Tibial nerve (tissue), 3 donors: ENCODE results near the gene TNPO1.
"Not testable (repeated sequence)": the region's sequence is repeated elsewhere in the genome, so short reads cannot be mapped to it uniquely, and the experiment has no call there.

Experiments used
- POLR2A ChIP-seq, 2 donors: fragments of 450-650 bp; IDR thresholded peaks; one replicate each; pipeline ENCODE4 v1.6.1; 2017; ENCODE audit warnings: antibody characterized with exemption in 2 of 2, mild to moderate bottlenecking in 2 of 2, moderate library complexity in 2 of 2
- TF ChIP-seq, protein P1 (sequence below), 5 experiments: fragments of 200-600 bp in 3 of 5; fragments of 450-650 bp in 2 of 5; sonication (generic) in 3 of 5; IDR thresholded peaks; one replicate each; pipeline ENCODE4 v1.5.1; 2016 to 2019; ENCODE audit warnings: antibody characterized with exemption in 5 of 5, mild to moderate bottlenecking in 3 of 5, moderate library complexity in 2 of 5

GRCh38 chr5:72808637-72809036, 7.8 kb upstream of the TNPO1 start:
- not testable (repeated sequence) for TF ChIP-seq POLR2A (IDR thresholded peaks at IDR 0.05)
- TF ChIP-seq, protein P1, sequence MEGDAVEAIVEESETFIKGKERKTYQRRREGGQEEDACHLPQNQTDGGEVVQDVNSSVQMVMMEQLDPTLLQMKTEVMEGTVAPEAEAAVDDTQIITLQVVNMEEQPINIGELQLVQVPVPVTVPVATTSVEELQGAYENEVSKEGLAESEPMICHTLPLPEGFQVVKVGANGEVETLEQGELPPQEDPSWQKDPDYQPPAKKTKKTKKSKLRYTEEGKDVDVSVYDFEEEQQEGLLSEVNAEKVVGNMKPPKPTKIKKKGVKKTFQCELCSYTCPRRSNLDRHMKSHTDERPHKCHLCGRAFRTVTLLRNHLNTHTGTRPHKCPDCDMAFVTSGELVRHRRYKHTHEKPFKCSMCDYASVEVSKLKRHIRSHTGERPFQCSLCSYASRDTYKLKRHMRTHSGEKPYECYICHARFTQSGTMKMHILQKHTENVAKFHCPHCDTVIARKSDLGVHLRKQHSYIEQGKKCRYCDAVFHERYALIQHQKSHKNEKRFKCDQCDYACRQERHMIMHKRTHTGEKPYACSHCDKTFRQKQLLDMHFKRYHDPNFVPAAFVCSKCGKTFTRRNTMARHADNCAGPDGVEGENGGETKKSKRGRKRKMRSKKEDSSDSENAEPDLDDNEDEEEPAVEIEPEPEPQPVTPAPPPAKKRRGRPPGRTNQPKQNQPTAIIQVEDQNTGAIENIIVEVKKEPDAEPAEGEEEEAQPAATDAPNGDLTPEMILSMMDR (IDR thresholded peaks at IDR 0.05), result not testable (repeated sequence)
